ENCODE measurements around the gene GGA2.

GRCh38 chr16:23518435-23518891, 8.2 kb upstream of the GGA2 start:
- TF ChIP-seq CTCF (IDR thresholded peaks at IDR 0.05) (no peak), POLR2A (IDR thresholded peaks at IDR 0.05) (no peak)

Measured in stomach (tissue), 4 donors.